ENCODE results near the gene ZNF175.

DNA sequence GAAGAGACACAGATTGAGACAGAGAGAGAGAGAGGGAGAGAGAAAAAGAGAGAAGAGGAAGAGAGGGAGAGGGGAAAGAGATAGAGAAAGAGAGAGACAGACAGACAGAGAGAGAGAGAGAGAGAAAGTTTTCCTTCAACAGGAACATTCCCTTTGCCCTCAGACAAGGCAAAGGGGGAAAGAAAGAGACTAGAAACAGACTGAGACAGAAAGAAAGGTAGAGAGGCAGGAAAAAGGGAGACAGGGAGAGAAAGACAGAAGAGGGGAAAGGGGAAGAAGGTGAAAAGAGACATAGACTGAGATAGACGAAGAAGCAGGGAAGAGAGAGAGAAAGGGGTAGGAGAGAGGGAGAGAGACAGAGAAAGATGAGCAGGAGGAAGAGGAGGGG, 18.5 kb upstream of the ZNF175 start:
- TF ChIP-seq, protein P1, sequence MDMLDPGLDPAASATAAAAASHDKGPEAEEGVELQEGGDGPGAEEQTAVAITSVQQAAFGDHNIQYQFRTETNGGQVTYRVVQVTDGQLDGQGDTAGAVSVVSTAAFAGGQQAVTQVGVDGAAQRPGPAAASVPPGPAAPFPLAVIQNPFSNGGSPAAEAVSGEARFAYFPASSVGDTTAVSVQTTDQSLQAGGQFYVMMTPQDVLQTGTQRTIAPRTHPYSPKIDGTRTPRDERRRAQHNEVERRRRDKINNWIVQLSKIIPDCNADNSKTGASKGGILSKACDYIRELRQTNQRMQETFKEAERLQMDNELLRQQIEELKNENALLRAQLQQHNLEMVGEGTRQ (CRISPR knock-in tag; IDR thresholded peaks at IDR 0.05), result no peak
- no peak for TF ChIP-seq RBM17 (IDR thresholded peaks at IDR 0.05; ENCODE audit: borderline replicate concordance, low read depth, low read length)
- TF ChIP-seq, protein P2, sequence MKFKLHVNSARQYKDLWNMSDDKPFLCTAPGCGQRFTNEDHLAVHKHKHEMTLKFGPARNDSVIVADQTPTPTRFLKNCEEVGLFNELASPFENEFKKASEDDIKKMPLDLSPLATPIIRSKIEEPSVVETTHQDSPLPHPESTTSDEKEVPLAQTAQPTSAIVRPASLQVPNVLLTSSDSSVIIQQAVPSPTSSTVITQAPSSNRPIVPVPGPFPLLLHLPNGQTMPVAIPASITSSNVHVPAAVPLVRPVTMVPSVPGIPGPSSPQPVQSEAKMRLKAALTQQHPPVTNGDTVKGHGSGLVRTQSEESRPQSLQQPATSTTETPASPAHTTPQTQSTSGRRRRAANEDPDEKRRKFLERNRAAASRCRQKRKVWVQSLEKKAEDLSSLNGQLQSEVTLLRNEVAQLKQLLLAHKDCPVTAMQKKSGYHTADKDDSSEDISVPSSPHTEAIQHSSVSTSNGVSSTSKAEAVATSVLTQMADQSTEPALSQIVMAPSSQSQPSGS (CRISPR knock-in tag; IDR thresholded peaks at IDR 0.05), result no peak
- no peak for TF ChIP-seq SAP30 (IDR thresholded peaks at IDR 0.05; ENCODE audit: borderline replicate concordance, insufficient read depth, low read depth, low read length, poor library complexity, severe bottlenecking)
- TF ChIP-seq, protein P3, sequence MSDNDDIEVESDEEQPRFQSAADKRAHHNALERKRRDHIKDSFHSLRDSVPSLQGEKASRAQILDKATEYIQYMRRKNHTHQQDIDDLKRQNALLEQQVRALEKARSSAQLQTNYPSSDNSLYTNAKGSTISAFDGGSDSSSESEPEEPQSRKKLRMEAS (CRISPR knock-in tag; IDR thresholded peaks at IDR 0.05), result no peak

Data from K562 (cell line).